Measurements from ENCODE around the gene MTCP1. TPM values are rescaled to one million over a fixed set of nuclear protein-coding genes. Genes with fewer than 3 reads are reported as not detected.

MTCP1 gene
- total and polyA plus RNA-seq, 10 of the 15 experiments (the other 5 are each of a cell fraction or from before 2014, with no cell fraction given), result 16.6 to 74.0 (median 30.9) TPM

DNA sequence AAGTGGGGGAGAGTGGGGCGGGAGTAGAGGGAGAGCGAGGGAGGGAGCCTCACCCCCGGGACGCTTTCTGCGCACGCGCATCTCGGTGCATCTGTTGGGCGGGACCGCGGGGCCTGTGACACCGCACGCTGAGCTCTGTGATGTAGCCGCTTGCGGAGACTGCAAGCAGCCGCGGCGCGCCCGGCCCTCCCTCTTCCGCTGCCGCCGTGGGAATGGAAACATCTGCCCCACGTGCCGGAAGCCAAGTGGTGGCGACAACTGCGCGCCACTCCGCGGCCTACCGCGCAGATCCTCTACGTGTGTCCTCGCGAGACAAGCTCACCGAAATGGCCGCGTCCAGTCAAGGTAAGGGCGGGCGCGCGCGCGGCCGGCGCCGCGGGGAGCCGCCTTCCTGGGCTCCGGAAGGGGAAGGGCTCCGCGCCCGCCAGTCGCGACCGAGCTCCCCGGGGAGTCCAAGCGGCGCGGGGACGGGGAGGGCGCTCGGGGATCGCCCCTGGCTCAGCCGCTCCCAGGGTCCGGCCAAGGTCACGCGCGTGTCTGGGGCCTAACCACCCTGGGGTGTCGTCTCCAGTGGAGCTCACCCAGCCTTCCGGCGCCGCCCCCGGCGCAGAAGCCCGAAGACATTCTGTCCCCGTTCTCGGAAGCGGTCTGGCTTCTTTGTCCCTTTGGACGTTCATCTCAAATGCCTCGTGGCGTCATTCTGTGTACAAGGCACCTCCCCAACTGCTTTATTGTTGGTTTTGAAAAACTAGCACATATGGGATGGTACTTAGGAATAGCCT, 44.0 kb downstream of the MTCP1 start, which contains the start of gene FUNDC2 (continued):
- TF ChIP-seq IRF4 (IDR thresholded peaks at IDR 0.05; ENCODE audit: low read depth, low read length) (no peak), IKZF2 (IDR thresholded peaks at IDR 0.05) (no peak), CBX3 (IDR thresholded peaks at IDR 0.05; ENCODE audit: borderline replicate concordance, low read depth) (no peak), TBL1XR1 (IDR thresholded peaks at IDR 0.05; ENCODE audit: low read depth, low read length) (no peak)
- TF ChIP-seq, protein P1, sequence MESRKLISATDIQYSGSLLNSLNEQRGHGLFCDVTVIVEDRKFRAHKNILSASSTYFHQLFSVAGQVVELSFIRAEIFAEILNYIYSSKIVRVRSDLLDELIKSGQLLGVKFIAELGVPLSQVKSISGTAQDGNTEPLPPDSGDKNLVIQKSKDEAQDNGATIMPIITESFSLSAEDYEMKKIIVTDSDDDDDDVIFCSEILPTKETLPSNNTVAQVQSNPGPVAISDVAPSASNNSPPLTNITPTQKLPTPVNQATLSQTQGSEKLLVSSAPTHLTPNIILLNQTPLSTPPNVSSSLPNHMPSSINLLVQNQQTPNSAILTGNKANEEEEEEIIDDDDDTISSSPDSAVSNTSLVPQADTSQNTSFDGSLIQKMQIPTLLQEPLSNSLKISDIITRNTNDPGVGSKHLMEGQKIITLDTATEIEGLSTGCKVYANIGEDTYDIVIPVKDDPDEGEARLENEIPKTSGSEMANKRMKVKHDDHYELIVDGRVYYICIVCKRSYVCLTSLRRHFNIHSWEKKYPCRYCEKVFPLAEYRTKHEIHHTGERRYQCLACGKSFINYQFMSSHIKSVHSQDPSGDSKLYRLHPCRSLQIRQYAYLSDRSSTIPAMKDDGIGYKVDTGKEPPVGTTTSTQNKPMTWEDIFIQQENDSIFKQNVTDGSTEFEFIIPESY (IDR thresholded peaks at IDR 0.05), result no peak

- H3K9me3 ChIP-seq (replicated peaks; ENCODE audit: control insufficient read depth, insufficient read depth, low read length), result no peaks in the 10 kb centered on the region
- RAD21 ChIA-PET (ENCODE audit: unreplicated experiment), result interaction anchor here (0.8 to 1.3 kb wide), 5 partner anchors 35 to 205 kb away, joined by 3 to 12 read pairs (median 3); no protein-coding TSS in a partner anchor
- H3K9ac ChIP-seq (ENCODE audit: control insufficient read depth, insufficient read depth, low read length), result peak overlapping the region; percentile 40
- ATAC-seq, result no peak
- peaks cover 24% of the 10 kb centered on the region for H3K79me2 ChIP-seq (ENCODE audit: control insufficient read depth, insufficient read depth, low read length)
- no peaks in the 10 kb centered on the region for H3K4me1 ChIP-seq (ENCODE audit: control insufficient read depth, insufficient read depth, low read length)
- peak overlapping the region; percentile 60 for H3K4me3 ChIP-seq
- H2AFZ ChIP-seq (ENCODE audit: control insufficient read depth, low read depth, low read length), result peak overlapping the region; percentile 48
- DNase-seq (ENCODE audit: low read depth, low spot score), result no peak
- H3K27me3 ChIP-seq (replicated peaks in 1 of 2; ENCODE audit: control insufficient read depth in 2 of 2, insufficient read depth in 2 of 2, low read length in 1 of 2), result no peaks in the 10 kb centered on the region
- whole genome bisulfite sequencing (ENCODE audit: insufficient coverage, insufficient replicate concordance, low lambda C conversion rate, missing lambda C conversion rate), result 25% methylated on average over 13 of the region's 16 CpGs
- no peaks in the 10 kb centered on the region for H3K36me3 ChIP-seq (ENCODE audit: control insufficient read depth in 2 of 2, insufficient read depth in 2 of 2, low read length in 1 of 2)
- FAIRE-seq, result no peak
- SMC1A ChIA-PET (ENCODE audit: uncharacterized antibody, unreplicated experiment), result interaction anchor here (1.0 to 3.3 kb wide), 3 partner anchors 34 to 46 kb away, joined by 3 to 21 read pairs (median 5); no protein-coding TSS in a partner anchor
- POLR2A ChIA-PET, result interaction anchor here (0.6 to 2.9 kb wide), 5 partner anchors 8 to 46 kb away, joined by 3 to 32 read pairs (median 3); no protein-coding TSS in a partner anchor
- intact Hi-C loops (cut with micrococcal nuclease; ENCODE audit: unreplicated experiment) (loop anchor here (1.0 to 5.0 kb wide), 3 partner anchors 30 to 46 kb away; partner anchors contain the start of genes BRCC3, CMC4 and MTCP1), in situ Hi-C loops (cut with MboI) (loop anchor here (5.0 kb wide), 1 partner anchor 34 kb away; no protein-coding TSS in a partner anchor)
- CTCF ChIA-PET, result interaction anchor here (0.8 to 1.0 kb wide), 2 partner anchors 30 to 49 kb away, joined by 3 read pairs; no protein-coding TSS in a partner anchor
- peak overlapping the region; percentile 29; the same call in 1 of the 2 replicates for H3K27ac ChIP-seq (ENCODE audit: control insufficient read depth, insufficient read depth)
- H4K20me1 ChIP-seq (ENCODE audit: control insufficient read depth, insufficient read depth), result no peaks in the 10 kb centered on the region
- peak overlapping the region; percentile 44 for H3K4me2 ChIP-seq (ENCODE audit: control insufficient read depth, insufficient read depth)
- no TSS peak for BruUV-seq (replicated peaks)
- TF ChIP-seq USF1 (IDR thresholded peaks at IDR 0.05; ENCODE audit: borderline replicate concordance, extremely low read length, insufficient read depth, low read depth, low read length) (no peak), CHD1 (IDR thresholded peaks at IDR 0.05; ENCODE audit: low read depth, low read length) (no peak), MYB (IDR thresholded peaks at IDR 0.05; ENCODE audit: borderline replicate concordance, low read depth, low read length) (no peak)
Observed at GRCh38 chrX:155026420-155026726, 44.6 kb downstream of the MTCP1 start.

All from GM12878 (cell line).